GM18526 (cell line): ENCODE data around the gene BCL2L1.

Experiments used
- POLR2A ChIP-seq: IDR thresholded peaks from 3 replicates; pipeline ENCODE4 v1.6.1; 2011; ENCODE audit not compliant: insufficient read length; ENCODE audit errors: extremely low read depth

BCL2L1 gene

GRCh38 chr20:31740656-31741323 lies 18.1 kb upstream of the BCL2L1 start:
- TF ChIP-seq POLR2A, result no peak

GRCh38 chr20:31740208-31740607 lies 17.5 kb upstream of the BCL2L1 start:
- TF ChIP-seq POLR2A, result no peak

DNA sequence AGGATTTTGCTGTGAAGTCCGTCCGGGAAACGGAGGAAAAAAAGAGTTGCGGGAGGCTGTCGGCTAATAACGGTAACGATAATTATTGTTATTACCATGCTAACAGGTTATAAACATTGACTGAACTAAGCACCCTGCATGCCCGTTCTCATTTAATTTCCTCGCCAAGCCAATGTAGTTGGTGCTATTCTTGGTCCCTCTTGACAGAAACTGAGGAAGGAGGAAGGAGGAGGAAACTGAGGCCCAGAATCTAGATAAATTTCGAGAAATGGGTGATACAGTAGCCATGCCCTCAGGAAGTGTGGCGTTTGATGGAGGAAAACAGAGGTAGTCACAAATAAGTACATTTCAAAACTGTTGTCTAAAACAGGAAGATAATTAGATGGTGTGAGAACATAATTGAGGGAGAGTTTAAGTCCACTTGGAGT lies 16.9 kb upstream of the BCL2L1 start:
- no peak for TF ChIP-seq POLR2A

- TF ChIP-seq POLR2A, result peak; percentile 64
Measured at GRCh38 chr20:31738729-31739549, 16.3 kb upstream of the BCL2L1 start, which contains the start of gene TPX2. TSS of gene TPX2 (plus strand) at chr20:31739290. CDS start at chr20:31757477, 18,187 bp downstream.

GRCh38 chr20:31731321-31731717 lies 8.7 kb upstream of the BCL2L1 start:
- no peak for TF ChIP-seq POLR2A

DNA sequence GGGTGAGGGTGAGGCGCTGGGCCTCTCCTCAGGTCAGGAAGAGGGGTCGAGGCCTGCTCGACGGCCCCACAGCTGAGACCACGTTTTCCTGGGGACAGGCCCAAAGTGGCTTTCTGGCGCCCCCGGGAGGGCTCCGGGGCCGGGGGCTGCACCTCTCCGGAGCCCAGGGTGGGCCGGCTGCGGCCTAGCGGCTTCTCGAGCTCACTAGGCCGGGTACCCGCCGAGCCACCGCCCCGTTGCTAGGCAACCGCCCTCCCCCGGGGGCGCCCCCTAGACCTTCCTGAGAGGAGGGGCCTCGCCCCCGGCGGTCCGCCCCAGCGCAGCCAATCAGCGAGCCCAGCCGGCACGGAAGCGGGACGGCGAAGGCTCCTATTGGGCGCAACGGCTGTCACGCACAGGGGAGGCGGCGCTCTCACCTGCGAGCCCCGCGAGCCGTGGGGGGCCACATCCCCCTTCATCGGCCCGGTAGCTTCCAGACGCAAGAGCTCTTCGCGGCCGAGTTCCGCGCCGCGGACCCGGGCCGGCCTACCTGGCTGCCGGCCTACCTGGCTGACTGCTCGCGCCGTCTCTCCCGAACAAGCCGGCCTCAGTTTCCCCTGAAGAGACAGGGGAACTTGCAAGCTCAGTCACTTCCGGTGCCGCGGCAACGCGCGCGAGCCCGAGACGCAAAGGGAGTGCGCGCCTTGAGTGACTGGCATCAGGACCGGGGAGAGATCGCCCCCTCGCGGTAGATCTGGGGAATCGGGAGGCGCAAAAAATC lies 831 bp upstream of the BCL2L1 start:
- peak; percentile 69 for TF ChIP-seq POLR2A

GRCh38 chr20:31723069-31723318 lies 326 bp upstream of the BCL2L1 start:
- no peak for TF ChIP-seq POLR2A

DNA sequence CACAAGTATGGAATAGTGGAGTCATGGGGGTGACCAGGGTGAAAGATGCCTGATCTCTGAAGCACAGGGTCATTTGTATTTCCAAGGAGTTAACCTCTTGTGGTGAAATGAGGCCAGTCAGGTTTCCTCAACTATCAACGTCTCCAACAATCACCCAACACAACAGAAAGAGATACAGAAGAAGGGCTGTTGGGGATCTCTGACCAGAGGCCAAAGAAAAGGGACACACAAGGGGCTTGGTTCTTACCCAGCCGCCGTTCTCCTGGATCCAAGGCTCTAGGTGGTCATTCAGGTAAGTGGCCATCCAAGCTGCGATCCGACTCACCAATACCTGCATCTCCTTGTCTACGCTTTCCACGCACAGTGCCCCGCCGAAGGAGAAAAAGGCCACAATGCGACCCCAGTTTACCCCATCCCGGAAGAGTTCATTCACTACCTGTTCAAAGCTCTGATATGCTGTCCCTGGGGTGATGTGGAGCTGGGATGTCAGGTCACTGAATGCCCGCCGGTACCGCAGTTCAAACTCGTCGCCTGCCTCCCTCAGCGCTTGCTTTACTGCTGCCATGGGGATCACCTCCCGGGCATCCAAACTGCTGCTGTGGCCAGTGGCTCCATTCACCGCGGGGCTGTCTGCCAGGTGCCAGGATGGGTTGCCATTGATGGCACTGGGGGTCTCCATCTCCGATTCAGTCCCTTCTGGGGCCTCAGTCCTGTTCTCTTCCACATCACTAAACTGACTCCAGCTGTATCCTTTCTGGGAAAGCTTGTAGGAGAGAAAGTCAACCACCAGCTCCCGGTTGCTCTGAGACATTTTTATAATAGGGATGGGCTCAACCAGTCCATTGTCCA lies 1.0 kb downstream of the BCL2L1 start:
- no peak for TF ChIP-seq POLR2A

DNA sequence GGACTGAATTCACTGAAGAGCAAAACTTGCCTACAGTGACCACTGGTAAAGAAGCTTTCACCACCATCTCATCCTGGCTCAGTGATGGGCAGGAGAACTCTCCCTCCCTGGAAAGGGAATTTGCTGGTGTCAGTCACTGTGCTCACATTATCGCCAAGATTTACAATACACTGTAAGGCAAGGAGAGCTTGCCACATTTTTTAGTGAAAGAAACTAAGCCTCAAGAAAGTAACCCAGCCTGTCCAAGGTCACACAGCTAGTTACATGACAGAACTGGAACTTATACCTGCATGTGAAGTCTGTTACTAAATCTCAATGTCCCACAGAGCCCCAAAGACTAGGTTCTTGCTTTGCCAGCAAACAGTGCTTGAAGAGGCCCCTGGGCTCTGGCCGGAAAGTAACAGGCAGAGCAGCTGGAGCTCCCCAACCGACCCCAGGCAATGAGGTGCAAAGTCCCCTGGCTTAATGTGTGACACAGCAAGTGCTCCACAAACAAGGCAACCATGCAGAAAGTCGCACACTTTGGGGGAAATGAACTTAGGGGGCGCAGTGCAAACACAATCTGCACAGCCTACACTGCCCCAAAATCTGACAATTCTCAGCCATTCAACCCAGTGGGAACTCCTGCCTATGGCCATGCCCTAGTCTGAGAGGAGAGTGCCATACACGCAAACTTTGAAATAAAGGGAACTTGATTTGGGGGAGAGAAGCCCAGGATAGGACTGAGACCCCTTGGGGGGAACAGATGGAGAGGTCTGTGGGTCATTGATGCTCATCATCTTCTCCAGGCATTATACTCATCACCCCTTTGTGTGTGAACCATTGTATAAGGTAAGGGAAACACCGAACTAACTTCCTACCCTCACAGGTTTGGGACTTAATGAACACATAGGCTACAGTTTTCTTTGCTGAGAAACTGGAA lies 1.9 kb downstream of the BCL2L1 start:
- peak; percentile 14 for TF ChIP-seq POLR2A

DNA sequence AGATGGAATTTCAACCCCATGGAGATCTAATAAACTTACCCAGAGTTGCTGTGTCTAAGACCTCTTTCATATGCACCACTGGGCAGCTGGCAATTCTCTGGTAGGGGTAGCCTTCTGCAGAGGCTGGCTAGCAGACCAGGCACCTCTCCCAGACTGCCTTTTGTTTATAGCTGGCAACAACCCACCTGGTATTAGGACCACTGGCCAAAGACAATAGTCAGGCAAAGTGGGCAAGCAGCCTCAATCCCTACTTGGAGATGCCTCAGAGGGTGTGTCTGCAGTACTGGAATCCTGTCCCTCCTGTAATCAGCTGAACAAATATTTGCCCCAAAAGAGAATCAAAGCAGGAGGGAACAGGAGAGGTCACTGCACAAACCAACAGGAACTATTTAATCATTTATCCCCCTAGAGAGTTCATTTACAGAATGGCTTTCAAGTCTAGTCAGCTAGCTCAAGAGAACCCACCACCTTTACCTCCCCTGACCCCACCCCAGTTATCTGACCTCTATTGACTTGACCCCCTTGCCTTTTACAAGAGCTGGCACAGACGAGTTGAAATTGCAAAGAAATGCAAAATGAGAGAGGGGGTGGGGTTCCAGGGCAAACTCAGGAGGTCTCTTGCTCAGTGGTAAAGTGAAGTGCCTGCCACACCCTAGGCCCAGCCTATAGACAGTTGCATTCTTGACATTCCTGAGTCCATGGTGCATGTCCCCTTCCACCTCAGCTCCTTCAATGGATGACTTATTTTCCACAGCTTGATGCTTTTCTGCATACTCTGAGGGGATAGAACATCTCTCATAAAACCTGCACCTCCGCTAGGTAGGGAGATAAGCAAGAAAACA lies 2.8 kb downstream of the BCL2L1 start:
- TF ChIP-seq POLR2A, result no peak

DNA sequence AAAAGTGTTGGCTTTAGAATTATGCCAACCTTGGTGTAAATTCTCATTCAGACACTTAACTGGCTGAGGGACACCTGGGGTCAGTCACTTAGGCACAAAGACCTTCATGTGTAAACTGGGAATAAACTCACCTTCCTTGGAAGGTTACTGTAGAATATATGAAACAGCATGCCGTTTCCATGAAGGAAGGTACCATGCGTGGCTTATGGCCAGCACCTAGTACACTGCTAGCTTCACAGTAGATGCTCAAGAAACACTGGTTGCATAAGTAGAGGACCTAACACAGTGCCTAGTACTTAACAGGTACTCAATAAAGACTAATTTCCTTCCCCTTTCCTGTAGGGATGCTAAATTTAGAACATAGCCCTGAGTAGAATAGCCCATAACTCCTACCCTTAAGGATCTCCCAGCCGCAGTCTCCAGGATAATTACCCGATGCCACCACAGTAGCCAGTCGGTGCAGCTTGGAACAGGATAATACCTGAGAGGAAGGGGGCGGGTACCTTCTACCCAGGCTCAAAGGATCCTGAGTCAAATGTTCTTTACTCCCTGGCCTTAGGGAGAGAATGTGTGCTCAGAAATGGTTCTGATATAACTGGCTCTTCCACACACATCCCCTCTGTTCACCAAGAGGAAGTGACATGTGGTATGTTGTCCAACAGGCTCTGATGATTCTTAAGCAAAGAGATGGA lies 3.6 kb downstream of the BCL2L1 start:
- TF ChIP-seq POLR2A, result no peak

DNA sequence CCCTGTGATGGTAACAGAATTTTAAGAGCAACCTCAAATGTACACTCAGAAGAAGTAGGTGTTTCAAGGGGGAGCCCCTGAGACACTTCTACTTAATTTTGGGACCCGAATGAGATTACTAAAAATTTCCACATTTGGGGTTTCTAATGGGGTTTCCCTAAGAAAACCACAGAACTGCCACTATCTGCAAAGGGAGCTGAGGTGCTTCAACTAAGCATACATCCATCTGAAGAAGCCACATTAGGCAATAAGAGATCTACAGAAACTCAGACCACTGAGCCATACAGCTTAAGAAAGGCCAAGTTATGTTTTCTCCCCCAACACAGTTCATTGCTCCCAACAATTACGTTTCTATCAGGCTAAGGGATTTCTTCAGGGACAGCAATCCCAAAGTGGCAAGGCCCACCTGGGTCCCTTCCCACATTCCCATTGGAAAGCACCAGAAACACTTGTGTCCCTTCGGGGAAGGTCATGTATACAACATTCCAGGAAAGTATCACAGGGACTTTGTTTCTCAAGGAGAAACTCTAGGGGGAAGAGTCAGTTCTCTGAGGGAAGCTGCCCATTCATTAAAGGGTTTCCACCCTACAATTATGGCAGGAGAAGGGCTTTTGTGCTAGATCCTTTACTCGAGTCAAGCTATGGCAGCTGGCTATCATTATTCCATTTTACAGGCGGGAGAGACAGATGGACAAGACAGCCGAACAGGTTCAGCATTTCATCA lies 5.0 kb downstream of the BCL2L1 start:
- TF ChIP-seq POLR2A, result no peak
